ENCODE measurements around the gene OR2T8. TPM values are rescaled to one million over a fixed set of nuclear protein-coding genes. Genes with fewer than 3 reads are reported as not detected.

OR2T8 gene
- total and polyA plus RNA-seq, 2 donors (not counting 1 experiment from before 2014, with no cell fraction given), result 0.09 TPM; not detected in 1

DNA sequence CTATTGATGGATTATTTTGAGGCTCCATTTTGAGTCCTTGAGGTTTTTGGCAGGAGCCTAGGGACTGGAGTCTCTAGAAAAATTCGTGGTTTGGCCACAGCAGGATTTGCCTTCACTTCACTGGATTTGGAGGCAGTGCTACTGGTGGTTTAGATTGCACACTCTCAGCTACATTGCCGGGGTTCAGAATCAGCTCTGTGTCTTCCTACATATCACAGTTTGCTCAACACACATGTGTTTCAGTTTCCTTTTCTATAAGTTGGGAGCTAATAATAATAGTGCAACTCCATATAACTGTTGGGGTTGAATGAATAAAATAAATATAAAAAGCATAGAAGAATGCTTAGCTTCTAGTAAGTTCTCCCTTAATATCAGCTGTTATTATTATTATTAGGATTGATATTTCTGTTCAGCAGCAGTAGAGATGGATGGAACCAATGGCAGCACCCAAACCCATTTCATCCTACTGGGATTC, 24.9 kb upstream of the OR2T8 start, which contains the start of gene OR2W3:
Gene OR2W3 (plus strand): TSS at position 425 of the 475 bp plus-strand sequence. CDS start 0 bp downstream, at position 425.
- Histone ChIP-seq H3K36me3 (ENCODE audit: control insufficient read depth, insufficient read depth, low read length) (no peaks in the 10 kb centered on the region), H3K79me2 (ENCODE audit: control insufficient read depth, insufficient read depth, low read length) (no peaks in the 10 kb centered on the region), H3K9me3 (ENCODE audit: control insufficient read depth, insufficient read depth, low read depth, low read length) (no peaks in the 10 kb centered on the region), H3K4me1 (ENCODE audit: control insufficient read depth, extremely low read depth, insufficient read depth, low read length) (no peaks in the 10 kb centered on the region), H2AFZ (ENCODE audit: low read length) (no peak within 1 kb of the TSS), H3K9ac (ENCODE audit: insufficient read depth, low read length) (no peak within 1 kb of the TSS), H4K20me1 (ENCODE audit: control insufficient read depth, extremely low read depth, insufficient read depth, low read length) (no peaks in the 10 kb centered on the region), H3K27me3 (ENCODE audit: control insufficient read depth, insufficient read depth, low read length) (no peaks in the 10 kb centered on the region), H3K4me2 (ENCODE audit: extremely low read depth, insufficient read depth, low read length) (no peak within 1 kb of the TSS), H3K4me3 (replicated peaks in 1 of 4; ENCODE audit: control extremely low read depth in 1 of 4, insufficient read depth in 1 of 4, low read depth in 3 of 4, low read length in 4 of 4) (no peak within 1 kb of the TSS), H3K27ac (ENCODE audit: insufficient read depth, low read length) (no peak within 1 kb of the TSS)
- no peak for DNase-seq (ENCODE audit: low read depth in 2 of 2)
- no peak for TF ChIP-seq EZH2 (IDR thresholded peaks at IDR 0.05; ENCODE audit: low read length, missing control alignments)
- TF ChIP-seq, protein P1, sequence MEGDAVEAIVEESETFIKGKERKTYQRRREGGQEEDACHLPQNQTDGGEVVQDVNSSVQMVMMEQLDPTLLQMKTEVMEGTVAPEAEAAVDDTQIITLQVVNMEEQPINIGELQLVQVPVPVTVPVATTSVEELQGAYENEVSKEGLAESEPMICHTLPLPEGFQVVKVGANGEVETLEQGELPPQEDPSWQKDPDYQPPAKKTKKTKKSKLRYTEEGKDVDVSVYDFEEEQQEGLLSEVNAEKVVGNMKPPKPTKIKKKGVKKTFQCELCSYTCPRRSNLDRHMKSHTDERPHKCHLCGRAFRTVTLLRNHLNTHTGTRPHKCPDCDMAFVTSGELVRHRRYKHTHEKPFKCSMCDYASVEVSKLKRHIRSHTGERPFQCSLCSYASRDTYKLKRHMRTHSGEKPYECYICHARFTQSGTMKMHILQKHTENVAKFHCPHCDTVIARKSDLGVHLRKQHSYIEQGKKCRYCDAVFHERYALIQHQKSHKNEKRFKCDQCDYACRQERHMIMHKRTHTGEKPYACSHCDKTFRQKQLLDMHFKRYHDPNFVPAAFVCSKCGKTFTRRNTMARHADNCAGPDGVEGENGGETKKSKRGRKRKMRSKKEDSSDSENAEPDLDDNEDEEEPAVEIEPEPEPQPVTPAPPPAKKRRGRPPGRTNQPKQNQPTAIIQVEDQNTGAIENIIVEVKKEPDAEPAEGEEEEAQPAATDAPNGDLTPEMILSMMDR (conservative IDR thresholded peaks at IDR 0.05 in 1 of 2, IDR thresholded peaks at IDR 0.05 in 1 of 2; ENCODE audit: low read depth in 1 of 2, low read length in 2 of 2), result no peak

DNA sequence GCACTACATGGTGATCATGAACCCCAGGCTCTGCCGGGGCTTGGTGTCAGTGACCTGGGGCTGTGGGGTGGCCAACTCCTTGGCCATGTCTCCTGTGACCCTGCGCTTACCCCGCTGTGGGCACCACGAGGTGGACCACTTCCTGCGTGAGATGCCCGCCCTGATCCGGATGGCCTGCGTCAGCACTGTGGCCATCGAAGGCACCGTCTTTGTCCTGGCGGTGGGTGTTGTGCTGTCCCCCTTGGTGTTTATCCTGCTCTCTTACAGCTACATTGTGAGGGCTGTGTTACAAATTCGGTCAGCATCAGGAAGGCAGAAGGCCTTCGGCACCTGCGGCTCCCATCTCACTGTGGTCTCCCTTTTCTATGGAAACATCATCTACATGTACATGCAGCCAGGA, 24.1 kb upstream of the OR2T8 start:
- Histone ChIP-seq H3K27ac (ENCODE audit: insufficient read depth, low read length) (no peak overlapping the region), H3K4me1 (ENCODE audit: control insufficient read depth, extremely low read depth, insufficient read depth, low read length) (no peaks in the 10 kb centered on the region), H2AFZ (ENCODE audit: low read length) (no peak overlapping the region), H3K4me2 (ENCODE audit: extremely low read depth, insufficient read depth, low read length) (no peak overlapping the region), H3K36me3 (ENCODE audit: control insufficient read depth, insufficient read depth, low read length) (no peaks in the 10 kb centered on the region), H3K4me3 (replicated peaks in 1 of 4; ENCODE audit: control extremely low read depth in 1 of 4, insufficient read depth in 1 of 4, low read depth in 3 of 4, low read length in 4 of 4) (no peak overlapping the region), H3K79me2 (ENCODE audit: control insufficient read depth, insufficient read depth, low read length) (no peaks in the 10 kb centered on the region), H4K20me1 (ENCODE audit: control insufficient read depth, extremely low read depth, insufficient read depth, low read length) (no peaks in the 10 kb centered on the region), H3K9ac (ENCODE audit: insufficient read depth, low read length) (no peak overlapping the region), H3K9me3 (ENCODE audit: control insufficient read depth, insufficient read depth, low read depth, low read length) (no peaks in the 10 kb centered on the region), H3K27me3 (ENCODE audit: control insufficient read depth, insufficient read depth, low read length) (no peaks in the 10 kb centered on the region)
- no peak for DNase-seq (ENCODE audit: low read depth in 2 of 2)
- TF ChIP-seq, protein P1 (conservative IDR thresholded peaks at IDR 0.05 in 1 of 2, IDR thresholded peaks at IDR 0.05 in 1 of 2; ENCODE audit: low read depth in 1 of 2, low read length in 2 of 2), result no peak
- TF ChIP-seq EZH2 (IDR thresholded peaks at IDR 0.05; ENCODE audit: low read length, missing control alignments), result no peak

DNA sequence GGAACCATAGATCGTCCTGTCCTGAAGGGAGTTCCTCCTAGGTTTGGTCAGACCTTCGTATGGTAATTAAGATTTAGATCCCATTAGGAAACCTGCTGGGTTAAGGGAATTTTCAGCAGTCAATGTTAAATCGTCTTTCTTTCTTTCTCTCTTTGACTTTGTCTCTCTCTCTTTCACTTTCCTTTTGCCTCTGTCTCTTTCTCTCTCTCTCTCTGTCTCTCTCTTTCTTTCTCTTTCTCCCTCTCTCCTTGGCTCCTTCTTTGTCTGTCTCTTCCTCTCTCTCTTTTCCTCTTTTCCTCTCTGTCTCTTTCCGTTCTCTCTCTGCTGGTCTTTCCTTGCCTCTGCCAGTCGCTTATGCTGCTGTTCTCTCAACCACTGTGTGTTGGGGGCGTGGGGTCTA, 15.9 kb upstream of the OR2T8 start:
- no peak overlapping the region for H3K27ac ChIP-seq (ENCODE audit: insufficient read depth, low read length)
- no peak overlapping the region for H3K9ac ChIP-seq (ENCODE audit: insufficient read depth, low read length)
- no peak overlapping the region for H3K4me2 ChIP-seq (ENCODE audit: extremely low read depth, insufficient read depth, low read length)

More for the DNA sequence above, 15.9 kb upstream of the OR2T8 start:
- no peaks in the 10 kb centered on the region for H3K27me3 ChIP-seq (ENCODE audit: control insufficient read depth, insufficient read depth, low read length)
- H3K79me2 ChIP-seq (ENCODE audit: control insufficient read depth, insufficient read depth, low read length), result no peaks in the 10 kb centered on the region
- no peak for TF ChIP-seq EZH2 (IDR thresholded peaks at IDR 0.05; ENCODE audit: low read length, missing control alignments)
- TF ChIP-seq, protein P1 (conservative IDR thresholded peaks at IDR 0.05 in 1 of 2, IDR thresholded peaks at IDR 0.05 in 1 of 2; ENCODE audit: low read depth in 1 of 2, low read length in 2 of 2), result no peak
- no peak overlapping the region for H2AFZ ChIP-seq (ENCODE audit: low read length)
- no peaks in the 10 kb centered on the region for H3K36me3 ChIP-seq (ENCODE audit: control insufficient read depth, insufficient read depth, low read length)
- no peak for DNase-seq (ENCODE audit: low read depth in 2 of 2)
- H3K4me1 ChIP-seq (ENCODE audit: control insufficient read depth, extremely low read depth, insufficient read depth, low read length), result no peaks in the 10 kb centered on the region
- no peaks in the 10 kb centered on the region for H3K9me3 ChIP-seq (ENCODE audit: control insufficient read depth, insufficient read depth, low read depth, low read length)
- H3K4me3 ChIP-seq (replicated peaks in 1 of 4; ENCODE audit: control extremely low read depth in 1 of 4, insufficient read depth in 1 of 4, low read depth in 3 of 4, low read length in 4 of 4), result no peak overlapping the region
- no peaks in the 10 kb centered on the region for H4K20me1 ChIP-seq (ENCODE audit: control insufficient read depth, extremely low read depth, insufficient read depth, low read length)

All from fibroblast of lung (primary cell).